ENCODE measurements around the gene FAM98C.

The FAM98C gene

DNA sequence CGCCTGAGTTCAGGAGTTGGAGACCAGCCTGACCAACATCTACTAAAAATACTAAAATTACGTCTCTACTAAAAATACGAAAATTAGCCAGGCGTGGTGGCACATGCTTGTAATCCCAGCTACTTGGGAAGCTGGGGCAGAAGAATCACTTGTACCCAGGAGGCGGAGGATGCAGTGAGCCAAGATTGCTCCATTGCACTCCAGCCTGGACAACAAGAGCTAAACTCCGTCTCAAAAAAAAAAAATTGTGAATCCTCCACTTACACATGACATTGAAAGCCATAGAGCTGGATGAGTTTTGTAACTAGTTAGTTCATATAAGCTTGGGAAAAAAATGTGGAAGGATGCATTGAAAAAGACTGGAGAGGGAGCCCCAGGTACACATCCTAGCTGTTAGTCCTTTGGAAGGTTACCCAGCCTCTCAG, 29.0 kb upstream of the FAM98C start:
- DNase-seq (ENCODE audit: extremely low read depth, low read depth), result no peak
- TF ChIP-seq, protein P1, sequence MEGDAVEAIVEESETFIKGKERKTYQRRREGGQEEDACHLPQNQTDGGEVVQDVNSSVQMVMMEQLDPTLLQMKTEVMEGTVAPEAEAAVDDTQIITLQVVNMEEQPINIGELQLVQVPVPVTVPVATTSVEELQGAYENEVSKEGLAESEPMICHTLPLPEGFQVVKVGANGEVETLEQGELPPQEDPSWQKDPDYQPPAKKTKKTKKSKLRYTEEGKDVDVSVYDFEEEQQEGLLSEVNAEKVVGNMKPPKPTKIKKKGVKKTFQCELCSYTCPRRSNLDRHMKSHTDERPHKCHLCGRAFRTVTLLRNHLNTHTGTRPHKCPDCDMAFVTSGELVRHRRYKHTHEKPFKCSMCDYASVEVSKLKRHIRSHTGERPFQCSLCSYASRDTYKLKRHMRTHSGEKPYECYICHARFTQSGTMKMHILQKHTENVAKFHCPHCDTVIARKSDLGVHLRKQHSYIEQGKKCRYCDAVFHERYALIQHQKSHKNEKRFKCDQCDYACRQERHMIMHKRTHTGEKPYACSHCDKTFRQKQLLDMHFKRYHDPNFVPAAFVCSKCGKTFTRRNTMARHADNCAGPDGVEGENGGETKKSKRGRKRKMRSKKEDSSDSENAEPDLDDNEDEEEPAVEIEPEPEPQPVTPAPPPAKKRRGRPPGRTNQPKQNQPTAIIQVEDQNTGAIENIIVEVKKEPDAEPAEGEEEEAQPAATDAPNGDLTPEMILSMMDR (IDR thresholded peaks at IDR 0.05; ENCODE audit: low read depth, low read length), result no peak

DNA sequence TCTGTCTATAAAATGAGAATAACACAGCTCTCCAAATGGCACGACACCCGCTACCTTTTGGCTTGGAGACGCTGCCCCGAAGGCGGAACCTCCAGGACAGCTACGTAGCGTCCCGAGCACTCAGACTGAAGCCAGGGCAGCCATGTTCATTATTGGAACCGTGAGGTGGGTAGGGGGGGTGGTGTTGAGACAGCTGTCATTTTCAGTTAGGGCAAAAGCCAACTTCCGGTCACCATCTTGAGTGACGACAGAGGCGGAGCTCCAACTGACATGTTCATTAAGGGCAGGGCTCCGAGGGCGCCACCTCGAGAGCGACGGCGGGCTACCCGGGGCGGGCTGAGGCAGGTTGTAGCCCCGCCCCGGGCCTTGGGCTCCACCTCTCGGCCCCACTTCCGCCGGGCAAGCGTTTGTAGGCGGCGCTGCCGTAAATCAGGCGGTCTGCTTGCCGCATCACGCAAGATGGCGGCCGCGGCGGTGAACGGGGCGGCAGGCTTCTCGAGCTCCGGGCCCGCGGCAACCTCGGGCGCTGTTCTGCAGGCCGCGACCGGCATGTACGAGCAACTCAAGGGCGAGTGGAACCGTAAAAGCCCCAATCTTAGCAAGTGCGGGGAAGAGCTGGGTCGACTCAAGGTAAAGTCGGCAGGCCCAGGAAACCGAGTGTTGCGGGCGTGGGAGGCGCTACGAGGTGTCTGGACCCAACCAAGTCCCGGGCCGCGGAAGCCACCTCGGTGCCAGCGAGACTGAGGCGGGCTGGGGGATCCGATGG, 28.4 kb upstream of the FAM98C start, which contains the start of gene PSMD8:
PSMD8 (plus strand) TSS at position 240 of the 766 bp plus-strand sequence; CDS start at position 271, 31 bp downstream.
- TF ChIP-seq, protein P1 (IDR thresholded peaks at IDR 0.05; ENCODE audit: low read depth, low read length), result peak; percentile 20
- peak; percentile 96 for DNase-seq (ENCODE audit: extremely low read depth, low read depth)

DNA sequence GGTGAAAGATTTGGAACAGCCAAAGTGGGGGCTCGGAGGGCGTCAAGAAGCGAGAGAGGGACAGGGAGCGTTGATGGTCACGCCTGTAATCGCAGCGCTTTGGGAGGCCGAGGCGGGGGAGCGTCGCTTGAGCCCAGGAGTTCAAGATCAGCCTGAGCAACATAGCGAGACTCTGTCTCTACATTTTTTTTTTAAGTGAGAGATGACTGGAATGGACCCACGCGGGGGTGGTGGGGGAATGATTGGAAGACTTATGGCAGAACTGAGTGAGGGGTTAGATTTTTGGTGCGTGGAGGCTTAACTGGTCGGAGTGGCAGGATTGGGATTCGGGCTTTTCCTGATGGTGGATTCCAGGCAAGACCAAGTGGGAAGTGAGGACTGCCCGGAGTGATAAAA, 27.8 kb upstream of the FAM98C start:
- DNase-seq (ENCODE audit: extremely low read depth, low read depth), result no peak
- TF ChIP-seq, protein P1 (IDR thresholded peaks at IDR 0.05; ENCODE audit: low read depth, low read length), result no peak

DNA sequence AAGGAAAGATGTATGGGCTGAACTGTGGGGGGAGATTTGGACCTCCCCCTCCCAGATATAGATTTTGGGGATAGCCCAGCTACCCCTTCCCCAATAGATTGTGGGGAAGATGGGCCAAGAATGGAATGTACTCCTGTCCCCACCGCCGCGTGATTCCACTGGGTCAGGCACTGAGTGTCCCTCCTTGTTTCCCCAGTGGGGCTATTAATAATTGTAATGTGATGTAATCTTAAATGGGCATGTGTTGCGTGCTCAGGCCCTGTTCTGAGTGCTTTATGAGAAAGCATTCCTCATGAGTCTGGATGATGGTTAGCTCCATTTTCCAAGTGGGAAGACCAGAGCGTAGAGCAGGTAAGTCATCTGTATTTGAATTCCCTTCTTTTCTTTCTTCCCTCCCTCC, 27.1 kb upstream of the FAM98C start:
- TF ChIP-seq, protein P1 (IDR thresholded peaks at IDR 0.05; ENCODE audit: low read depth, low read length), result no peak
- no peak for DNase-seq (ENCODE audit: extremely low read depth, low read depth)

DNA sequence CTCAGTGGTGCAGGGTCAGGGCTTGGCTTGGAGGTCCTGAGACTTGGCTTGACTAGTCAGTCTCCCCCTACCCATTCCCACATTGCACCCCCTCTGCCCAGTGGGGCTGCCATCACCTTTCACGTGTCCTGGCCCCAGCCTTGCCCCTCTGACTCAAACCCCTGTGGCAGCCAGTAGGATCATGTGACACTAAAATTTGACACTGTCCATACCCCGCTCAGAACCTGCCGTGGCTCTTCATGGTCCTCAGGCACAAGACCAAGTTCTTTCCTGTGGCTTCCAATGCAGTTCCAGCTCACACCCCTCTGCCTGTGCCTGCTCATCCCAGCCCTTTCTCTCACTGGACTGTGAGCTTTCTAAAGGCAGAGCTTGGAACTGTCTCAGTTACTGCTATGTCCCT, 26.3 kb upstream of the FAM98C start:
- TF ChIP-seq, protein P1 (IDR thresholded peaks at IDR 0.05; ENCODE audit: low read depth, low read length), result no peak
- DNase-seq (ENCODE audit: extremely low read depth, low read depth), result no peak

DNA sequence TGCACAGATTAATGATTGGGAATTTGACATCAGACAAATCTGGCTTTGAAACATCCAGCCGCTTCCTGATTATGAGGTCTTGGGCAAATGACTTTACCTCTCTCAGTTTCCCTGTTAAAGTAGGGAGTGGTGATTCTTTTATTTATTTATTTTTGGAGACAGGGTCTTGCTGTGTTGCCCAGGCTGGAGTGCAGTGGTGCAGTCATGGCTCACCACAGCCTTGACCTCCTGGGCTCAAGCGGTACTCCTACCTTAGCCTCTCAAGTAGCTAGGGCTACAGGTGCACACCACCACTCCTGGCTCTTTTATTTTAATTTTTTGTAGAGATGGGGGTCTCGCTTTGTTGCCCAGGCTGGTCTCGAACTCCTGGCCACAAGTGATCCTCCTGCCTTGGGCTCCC, 25.8 kb upstream of the FAM98C start:
- TF ChIP-seq, protein P1 (IDR thresholded peaks at IDR 0.05; ENCODE audit: low read depth, low read length), result no peak
- no peak for DNase-seq (ENCODE audit: extremely low read depth, low read depth)

DNA sequence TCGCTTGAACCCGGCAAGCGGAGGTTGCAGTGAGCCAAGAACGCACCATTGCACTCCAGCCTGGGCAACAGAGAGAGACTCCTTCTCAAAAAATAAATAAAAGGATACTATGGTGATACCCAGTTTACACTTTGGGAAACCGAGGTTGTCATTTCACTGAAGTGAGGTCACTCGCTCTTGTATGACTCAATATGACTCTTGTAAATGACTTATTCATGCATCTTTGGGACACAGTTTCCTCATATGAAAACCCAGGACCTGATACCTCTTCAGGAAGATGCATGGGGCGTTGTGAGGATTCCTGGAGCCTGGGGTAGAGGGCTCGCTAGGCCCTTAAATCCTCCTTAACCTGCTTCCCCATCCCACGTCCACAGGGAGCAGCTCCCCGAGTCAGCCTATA, 24.0 kb upstream of the FAM98C start:
- TF ChIP-seq, protein P1 (IDR thresholded peaks at IDR 0.05; ENCODE audit: low read depth, low read length), result no peak
- DNase-seq (ENCODE audit: extremely low read depth, low read depth), result no peak

Measured in AG09319 (cell line).